Prostate gland (tissue), 2 donors: ENCODE results near the gene MTRF1L. TPM values are rescaled to one million over a fixed set of nuclear protein-coding genes. Genes with fewer than 3 reads are reported as not detected.

Experiments used
- DNase-seq: peaks from one replicate; pipeline ENCODE4 v3.0.0-alpha.2; 2019; ENCODE audit warnings: low spot score
- H3K27ac ChIP-seq, 2 donors: fragments of 200-600 bp; sonication (generic); 2 replicates each; pipeline ENCODE4 v1.5.1; 2017 to 2019
- H3K27me3 ChIP-seq: fragments of 200-600 bp; sonication (generic); replicated peaks from 2 replicates; pipeline ENCODE4 v1.5.1; 2019; ENCODE audit not compliant: insufficient read depth
- H3K36me3 ChIP-seq, 2 donors: fragments of 200-600 bp; sonication (generic); 1 replicate in 1 of 2; 2 replicates in 1 of 2; pipeline versions ENCODE4 v1.5.1 to v1.8.1; 2017 to 2019
- H3K4me1 ChIP-seq: fragments of 200-600 bp; sonication (generic); replicated peaks from 2 replicates; pipeline ENCODE4 v1.5.1; 2019
- H3K4me3 ChIP-seq, 2 donors: fragments of 200-600 bp; sonication (generic); 2 replicates each; pipeline ENCODE4 v1.5.1; 2017 to 2019
- H3K9me3 ChIP-seq: fragments of 200-600 bp; sonication (generic); 2 replicates; pipeline ENCODE4 v1.5.1; 2017
- POLR2A ChIP-seq: fragments of 450-650 bp; IDR thresholded peaks from one replicate; pipeline ENCODE4 v1.6.1; 2016; ENCODE audit warnings: antibody characterized with exemption, mild to moderate bottlenecking
- POLR2AphosphoS5 ChIP-seq: sonication (generic); formaldehyde crosslinking; IDR thresholded peaks from one replicate; pipeline ENCODE4 v1.6.1; 2017; ENCODE audit warnings: antibody characterized with exemption
- WGBS: methylation state at CpG from one replicate; pipeline ENCODE4 v1.1.5; 2018; 5-methylcytosine and 5-hydroxymethylcytosine counted together
- intact Hi-C: fragments of 100-400 bp; cut with DNase I; formaldehyde crosslinking; loops from one replicate; pipeline ENCODE4 v1.14.2; 2022
- small RNA-seq, 2 donors: library from RNA; depleted of rRNA; stranded (forward); fragments of <200 nt; gene quantifications; one replicate each; pipeline ENCODE3, GENCODE V24; 2016
- total RNA-seq, 2 donors: library from RNA; depleted of rRNA; stranded (reverse); fragments of >200 nt; gene quantifications; one replicate each; pipeline ENCODE4 v1.1.0, GENCODE V29; 2016
- TF ChIP-seq, protein P1 (sequence below), 4 experiments: fragments of 200-600 bp in 2 of 4; fragments of 450-650 bp in 2 of 4; sonication (generic) in 2 of 4; IDR thresholded peaks; 1 replicate in 3 of 4; 2 replicates in 1 of 4; pipeline ENCODE4 v1.5.1; 2016 to 2019; ENCODE audit warnings: antibody characterized with exemption in 4 of 4, mild to moderate bottlenecking in 2 of 4, moderate library complexity in 2 of 4

Gene MTRF1L
- total RNA-seq, 2 donors from 2014 or later, result 10.8 to 14.3 TPM

DNA sequence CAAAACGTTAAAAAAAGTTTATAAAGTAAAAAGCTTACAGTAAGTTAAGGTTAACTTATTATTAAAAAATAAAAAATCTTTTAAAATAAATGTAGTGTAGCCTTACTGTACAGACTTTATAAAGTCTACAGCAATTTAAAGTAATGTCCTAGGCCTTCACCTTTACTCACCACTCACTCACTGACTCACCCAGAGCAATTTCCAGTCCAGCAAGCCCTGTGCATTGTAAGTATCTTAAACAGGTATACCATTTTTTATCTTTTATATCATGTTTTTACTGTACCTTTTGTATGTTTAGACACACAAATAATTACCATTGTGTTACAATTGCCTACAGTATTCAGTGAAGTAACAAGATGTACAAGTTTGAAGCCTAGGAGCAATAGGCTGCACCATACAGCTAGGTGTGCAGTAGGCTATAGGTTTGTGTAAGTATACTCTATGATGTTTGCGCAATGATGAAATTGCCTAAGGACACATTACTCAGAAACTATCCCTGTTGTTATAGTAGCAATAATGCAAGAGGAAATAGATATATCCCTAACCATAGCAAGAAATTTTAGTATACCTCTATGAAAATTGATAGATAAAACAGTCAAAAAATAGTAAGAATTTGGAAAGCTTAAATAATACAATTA is 59.1 kb downstream of the MTRF1L start:
- TF ChIP-seq POLR2A (no peak), POLR2AphosphoS5 (no peak)
- TF ChIP-seq, protein P1, sequence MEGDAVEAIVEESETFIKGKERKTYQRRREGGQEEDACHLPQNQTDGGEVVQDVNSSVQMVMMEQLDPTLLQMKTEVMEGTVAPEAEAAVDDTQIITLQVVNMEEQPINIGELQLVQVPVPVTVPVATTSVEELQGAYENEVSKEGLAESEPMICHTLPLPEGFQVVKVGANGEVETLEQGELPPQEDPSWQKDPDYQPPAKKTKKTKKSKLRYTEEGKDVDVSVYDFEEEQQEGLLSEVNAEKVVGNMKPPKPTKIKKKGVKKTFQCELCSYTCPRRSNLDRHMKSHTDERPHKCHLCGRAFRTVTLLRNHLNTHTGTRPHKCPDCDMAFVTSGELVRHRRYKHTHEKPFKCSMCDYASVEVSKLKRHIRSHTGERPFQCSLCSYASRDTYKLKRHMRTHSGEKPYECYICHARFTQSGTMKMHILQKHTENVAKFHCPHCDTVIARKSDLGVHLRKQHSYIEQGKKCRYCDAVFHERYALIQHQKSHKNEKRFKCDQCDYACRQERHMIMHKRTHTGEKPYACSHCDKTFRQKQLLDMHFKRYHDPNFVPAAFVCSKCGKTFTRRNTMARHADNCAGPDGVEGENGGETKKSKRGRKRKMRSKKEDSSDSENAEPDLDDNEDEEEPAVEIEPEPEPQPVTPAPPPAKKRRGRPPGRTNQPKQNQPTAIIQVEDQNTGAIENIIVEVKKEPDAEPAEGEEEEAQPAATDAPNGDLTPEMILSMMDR (IDR thresholded peaks at IDR 0.05), result no peak
- Histone ChIP-seq H3K27me3 (no peaks in the 10 kb centered on the region), H3K4me1 (no peaks in the 10 kb centered on the region), H3K27ac (no peak overlapping the region), H3K4me3 (no peak overlapping the region), H3K36me3 (no peaks in the 10 kb centered on the region), H3K9me3 (no peaks in the 10 kb centered on the region)
- no peak for DNase-seq
- WGBS, result 82% methylated on average over 2 of the region's 2 CpGs
- intact Hi-C loops, result loop anchor here (10.0 kb wide), 1 partner anchor 79 kb away; no protein-coding TSS in a partner anchor

DNA sequence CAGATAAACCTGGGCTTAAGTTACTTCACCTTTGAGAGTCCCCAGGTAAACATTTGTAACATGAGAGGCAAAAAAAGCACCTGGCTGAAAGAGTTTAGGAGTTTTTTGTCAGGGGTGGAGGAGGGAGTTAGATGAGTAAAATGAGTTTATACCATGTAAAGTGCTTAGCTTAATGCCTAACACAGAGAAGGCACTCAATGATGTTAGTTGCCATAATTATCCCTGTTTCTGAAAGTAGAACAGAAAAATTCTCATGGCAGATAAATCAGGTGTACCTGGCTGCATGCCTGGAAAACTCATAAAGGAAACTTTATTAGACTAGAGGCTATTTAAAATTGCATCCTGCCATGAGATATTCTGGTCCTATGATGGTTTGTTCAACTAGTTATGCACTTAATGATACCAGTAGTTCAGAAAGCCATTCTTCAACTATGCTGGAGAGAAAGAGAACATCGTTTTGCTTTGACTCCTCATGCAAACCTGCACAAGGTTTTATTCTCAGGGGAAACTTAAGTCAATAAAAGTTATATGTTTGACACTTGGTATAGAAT is 60.1 kb downstream of the MTRF1L start:
- Histone ChIP-seq H3K9me3 (no peaks in the 10 kb centered on the region), H3K27me3 (no peaks in the 10 kb centered on the region), H3K4me1 (no peaks in the 10 kb centered on the region), H3K4me3 (no peak overlapping the region), H3K27ac (no peak overlapping the region), H3K36me3 (no peaks in the 10 kb centered on the region)
- TF ChIP-seq POLR2A (no peak), POLR2AphosphoS5 (no peak)
- TF ChIP-seq, protein P1 (IDR thresholded peaks at IDR 0.05), result no peak
- WGBS, result 61% methylated on average over 1 of the region's 1 CpG
- intact Hi-C loops, result loop anchor here (10.0 kb wide), 1 partner anchor 78 kb away; no protein-coding TSS in a partner anchor
- DNase-seq, result no peak

DNA sequence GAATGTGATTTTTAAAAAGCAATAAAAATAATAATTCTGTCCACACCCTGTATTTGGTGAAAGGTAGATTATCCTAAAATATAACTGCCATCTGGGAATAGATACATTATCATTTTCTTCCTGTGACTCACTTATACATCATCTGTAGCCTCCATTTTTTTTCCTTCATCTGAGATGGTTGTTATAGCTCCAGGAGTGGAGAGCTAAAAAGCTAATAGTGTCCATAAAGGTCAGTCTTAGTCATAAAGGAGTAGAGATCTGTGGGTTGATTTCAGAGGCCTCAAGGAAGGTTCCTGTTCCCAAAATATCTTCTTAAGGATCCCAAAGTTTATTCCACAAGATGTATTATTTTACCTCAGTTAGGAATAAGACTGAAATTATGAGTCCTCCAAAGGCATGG is 60.8 kb downstream of the MTRF1L start:
- no peaks in the 10 kb centered on the region for H3K36me3 ChIP-seq
- no peaks in the 10 kb centered on the region for H3K27me3 ChIP-seq
- no peaks in the 10 kb centered on the region for H3K4me1 ChIP-seq
- no peaks in the 10 kb centered on the region for H3K9me3 ChIP-seq
- H3K4me3 ChIP-seq, result no peak overlapping the region
- intact Hi-C loops, result loop anchor here (10.0 kb wide), 1 partner anchor 77 kb away; no protein-coding TSS in a partner anchor
- no peak overlapping the region for H3K27ac ChIP-seq
- DNase-seq, result no peak
- no peak for TF ChIP-seq POLR2AphosphoS5
- TF ChIP-seq, protein P1 (IDR thresholded peaks at IDR 0.05), result no peak
- TF ChIP-seq POLR2A, result no peak

Small RNAs within 50 kb of the gene (small RNA-seq; reads per million reads assigned to genes)
- 0 reads per million in 2 donors for gene AL080276.1

Other genes with a start within 250 kb of the MTRF1L start
- 1 to 10 TPM; 3.0 to 5.2 TPM for gene FBXO5, start 19.7 kb downstream of the MTRF1L start, total RNA-seq
- 1 to 10 TPM; 1.6 to 3.3 TPM for gene RGS17, start 128.6 kb upstream of the MTRF1L start, total RNA-seq